GM12873 (cell line): Measurements from ENCODE around the gene ANKS1A.

ENCODE experiments used
- CTCF ChIP-seq: IDR thresholded peaks from 2 replicates; pipeline ENCODE4 v1.5.1; 2012; ENCODE audit warnings: low read depth, mild to moderate bottlenecking, moderate library complexity, low read length, control low read depth; ENCODE audit not compliant: insufficient read depth; ENCODE audit errors: missing control alignments

Gene ANKS1A

GRCh38 chr6:35044145-35044745 lies 155.2 kb downstream of the ANKS1A start:
- no peak for TF ChIP-seq CTCF

- no peak for TF ChIP-seq CTCF
These were observed 155.8 kb downstream of the ANKS1A start for GRCh38 chr6:35044761-35045421.

- TF ChIP-seq CTCF: no peak
These were observed 157.0 kb downstream of the ANKS1A start for GRCh38 chr6:35046103-35046502.

GRCh38 chr6:35046862-35047261 lies 157.8 kb downstream of the ANKS1A start:
- TF ChIP-seq CTCF: no peak

- no peak for TF ChIP-seq CTCF
These were observed 158.4 kb downstream of the ANKS1A start for GRCh38 chr6:35047265-35048011.

- no peak for TF ChIP-seq CTCF
These were observed 159.1 kb downstream of the ANKS1A start for GRCh38 chr6:35048031-35048613.

DNA sequence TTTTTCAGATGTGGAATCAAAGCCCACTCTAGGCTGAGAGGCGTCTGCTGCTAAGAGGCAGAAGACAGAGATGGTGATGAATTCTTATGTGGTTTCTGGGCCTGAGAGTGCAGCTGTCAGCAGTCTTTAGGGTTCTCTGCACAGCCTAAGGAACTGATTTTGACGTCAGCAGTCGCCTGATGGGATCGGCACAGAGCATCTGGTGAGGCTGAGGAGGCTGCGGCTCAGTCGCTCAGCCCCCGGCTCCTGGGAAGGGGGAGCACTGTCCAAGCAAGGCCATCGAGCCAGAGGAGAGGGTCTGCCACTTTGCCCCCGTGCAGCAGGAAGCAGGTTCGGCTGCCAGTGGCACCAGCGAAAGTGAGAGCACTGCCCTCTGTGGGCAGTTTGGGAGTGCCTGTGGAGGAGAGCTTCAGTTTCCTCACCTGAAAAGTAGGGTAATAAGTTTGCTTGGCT lies 159.6 kb downstream of the ANKS1A start:
- TF ChIP-seq CTCF: peak; percentile 43
